ENCODE data around the gene PTX3.

DNA sequence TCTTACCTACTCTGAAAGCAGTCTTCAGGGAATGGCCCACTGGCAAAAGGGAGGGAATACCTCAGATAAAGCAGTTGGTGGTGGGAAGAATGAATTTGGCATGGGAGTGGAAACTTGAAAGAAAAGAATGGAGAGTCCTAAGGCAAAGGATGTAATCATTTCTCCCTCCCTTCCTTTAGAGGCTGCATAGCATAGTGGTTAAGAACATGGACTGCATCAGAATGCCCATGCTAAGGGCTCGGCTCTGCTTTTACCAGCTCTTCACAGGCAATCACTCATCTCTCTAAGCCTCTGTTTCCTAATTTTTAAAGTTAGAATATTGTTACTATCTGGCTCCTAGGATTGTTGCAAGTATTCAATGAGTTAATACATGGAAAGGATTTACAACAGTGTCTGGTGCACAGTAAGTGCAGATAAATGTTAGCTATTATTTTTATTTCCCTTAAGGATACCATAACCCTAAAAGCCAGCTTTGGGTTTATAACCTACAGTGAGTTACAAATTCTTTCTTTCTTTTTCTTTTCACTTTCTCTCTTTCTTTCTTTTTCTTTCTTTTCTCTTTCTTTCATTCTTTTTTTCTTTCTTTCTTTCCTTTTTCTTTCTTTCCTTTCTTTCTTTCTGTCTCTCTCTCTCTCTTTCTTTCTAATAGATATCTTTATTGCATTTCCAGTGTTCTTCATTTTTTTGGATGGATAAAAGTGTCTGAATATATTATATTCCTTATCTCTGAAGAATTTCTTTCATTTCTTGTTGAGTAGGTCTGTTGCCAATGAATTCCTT, 43.0 kb downstream of the PTX3 start:
- TF ChIP-seq FOXA1 (IDR thresholded peaks at IDR 0.05) (no peak), SUZ12 (IDR thresholded peaks at IDR 0.05) (no peak), SP1 (IDR thresholded peaks at IDR 0.05) (no peak)

Data from HEK293T (cell line).